ENCODE data around the gene SLC2A1.

Gene SLC2A1

GRCh38 chr1:42978317-42979035 lies 19.8 kb upstream of the SLC2A1 start:
- Histone ChIP-seq H3K4me2 (ENCODE audit: low read length) (no peak overlapping the region), H3K36me3 (ENCODE audit: insufficient read depth, low read length) (no peaks in the 10 kb centered on the region), H3K4me1 (ENCODE audit: control insufficient read depth, insufficient read depth, low read length) (peaks cover 1% of the 10 kb centered on the region), H3K9me3 (replicated peaks; ENCODE audit: low read length) (no peaks in the 10 kb centered on the region), H3K27me3 (ENCODE audit: control insufficient read depth, insufficient read depth, low read length) (no peaks in the 10 kb centered on the region), H3K4me3 (ENCODE audit: low read length) (no peak overlapping the region), H3K9ac (ENCODE audit: low read depth, low read length) (no peak overlapping the region)

- H3K4me2 ChIP-seq (ENCODE audit: low read length): no peak overlapping the region
- H3K9me3 ChIP-seq (replicated peaks; ENCODE audit: low read length): no peaks in the 10 kb centered on the region
- no peak overlapping the region for H3K4me3 ChIP-seq (ENCODE audit: low read length)
- H3K36me3 ChIP-seq (ENCODE audit: insufficient read depth, low read length): no peaks in the 10 kb centered on the region
- H3K4me1 ChIP-seq (ENCODE audit: control insufficient read depth, insufficient read depth, low read length): peaks cover 6% of the 10 kb centered on the region
- no peaks in the 10 kb centered on the region for H3K27me3 ChIP-seq (ENCODE audit: control insufficient read depth, insufficient read depth, low read length)
- no peak overlapping the region for H3K9ac ChIP-seq (ENCODE audit: low read depth, low read length)
Observed at GRCh38 chr1:42977653-42978052, 19.0 kb upstream of the SLC2A1 start.

GRCh38 chr1:42975561-42976225 lies 17.0 kb upstream of the SLC2A1 start:
- Histone ChIP-seq H3K4me1 (ENCODE audit: control insufficient read depth, insufficient read depth, low read length) (peaks cover 11% of the 10 kb centered on the region), H3K4me2 (ENCODE audit: low read length) (no peak overlapping the region), H3K36me3 (ENCODE audit: insufficient read depth, low read length) (no peaks in the 10 kb centered on the region), H3K27me3 (ENCODE audit: control insufficient read depth, insufficient read depth, low read length) (no peaks in the 10 kb centered on the region), H3K9ac (ENCODE audit: low read depth, low read length) (no peak overlapping the region), H3K4me3 (ENCODE audit: low read length) (no peak overlapping the region), H3K9me3 (replicated peaks; ENCODE audit: low read length) (no peaks in the 10 kb centered on the region)

- Histone ChIP-seq H3K4me3 (ENCODE audit: low read length) (no peak overlapping the region), H3K36me3 (ENCODE audit: insufficient read depth, low read length) (no peaks in the 10 kb centered on the region), H3K4me1 (ENCODE audit: control insufficient read depth, insufficient read depth, low read length) (peaks cover 11% of the 10 kb centered on the region), H3K9ac (ENCODE audit: low read depth, low read length) (no peak overlapping the region), H3K9me3 (replicated peaks; ENCODE audit: low read length) (no peaks in the 10 kb centered on the region), H3K27me3 (ENCODE audit: control insufficient read depth, insufficient read depth, low read length) (no peaks in the 10 kb centered on the region), H3K4me2 (ENCODE audit: low read length) (no peak overlapping the region)
Observed at GRCh38 chr1:42974767-42975437, 16.2 kb upstream of the SLC2A1 start.

- Histone ChIP-seq H3K27me3 (ENCODE audit: control insufficient read depth, insufficient read depth, low read length) (no peaks in the 10 kb centered on the region), H3K9me3 (replicated peaks; ENCODE audit: low read length) (no peaks in the 10 kb centered on the region), H3K4me3 (ENCODE audit: low read length) (no peak overlapping the region), H3K9ac (ENCODE audit: low read depth, low read length) (no peak overlapping the region), H3K4me1 (ENCODE audit: control insufficient read depth, insufficient read depth, low read length) (peaks cover 11% of the 10 kb centered on the region), H3K36me3 (ENCODE audit: insufficient read depth, low read length) (no peaks in the 10 kb centered on the region), H3K4me2 (ENCODE audit: low read length) (no peak overlapping the region)
Observed at GRCh38 chr1:42973799-42974198, 15.1 kb upstream of the SLC2A1 start.

GRCh38 chr1:42973286-42973685 lies 14.6 kb upstream of the SLC2A1 start:
- no peaks in the 10 kb centered on the region for H3K36me3 ChIP-seq (ENCODE audit: insufficient read depth, low read length)

GRCh38 chr1:42971841-42972291 lies 13.2 kb upstream of the SLC2A1 start:
- Histone ChIP-seq H3K9ac (ENCODE audit: low read depth, low read length) (no peak overlapping the region), H3K4me1 (ENCODE audit: control insufficient read depth, insufficient read depth, low read length) (peaks cover 20% of the 10 kb centered on the region), H3K4me2 (ENCODE audit: low read length) (no peak overlapping the region)

More at GRCh38 chr1:42973286-42973685, 14.6 kb upstream of the SLC2A1 start:
- peaks cover 11% of the 10 kb centered on the region for H3K4me1 ChIP-seq (ENCODE audit: control insufficient read depth, insufficient read depth, low read length)
- no peak overlapping the region for H3K4me2 ChIP-seq (ENCODE audit: low read length)
- no peaks in the 10 kb centered on the region for H3K27me3 ChIP-seq (ENCODE audit: control insufficient read depth, insufficient read depth, low read length)
- H3K9me3 ChIP-seq (replicated peaks; ENCODE audit: low read length): no peaks in the 10 kb centered on the region
- no peak overlapping the region for H3K9ac ChIP-seq (ENCODE audit: low read depth, low read length)
- H3K4me3 ChIP-seq (ENCODE audit: low read length): no peak overlapping the region

GRCh38 chr1:42970143-42970542 lies 11.5 kb upstream of the SLC2A1 start:
- no peak overlapping the region for H3K4me2 ChIP-seq (ENCODE audit: low read length)
- H3K36me3 ChIP-seq (ENCODE audit: insufficient read depth, low read length): no peaks in the 10 kb centered on the region
- H3K27me3 ChIP-seq (ENCODE audit: control insufficient read depth, insufficient read depth, low read length): no peaks in the 10 kb centered on the region
- no peak overlapping the region for H3K9ac ChIP-seq (ENCODE audit: low read depth, low read length)
- no peaks in the 10 kb centered on the region for H3K9me3 ChIP-seq (replicated peaks; ENCODE audit: low read length)
- no peak overlapping the region for H3K4me3 ChIP-seq (ENCODE audit: low read length)
- H3K4me1 ChIP-seq (ENCODE audit: control insufficient read depth, insufficient read depth, low read length): peaks cover 21% of the 10 kb centered on the region

More at GRCh38 chr1:42971841-42972291, 13.2 kb upstream of the SLC2A1 start:
- Histone ChIP-seq H3K36me3 (ENCODE audit: insufficient read depth, low read length) (no peaks in the 10 kb centered on the region), H3K9me3 (replicated peaks; ENCODE audit: low read length) (no peaks in the 10 kb centered on the region), H3K4me3 (ENCODE audit: low read length) (no peak overlapping the region), H3K27me3 (ENCODE audit: control insufficient read depth, insufficient read depth, low read length) (no peaks in the 10 kb centered on the region)

GRCh38 chr1:42968654-42969053 lies 10.0 kb upstream of the SLC2A1 start:
- Histone ChIP-seq H3K27me3 (ENCODE audit: control insufficient read depth, insufficient read depth, low read length) (no peaks in the 10 kb centered on the region), H3K36me3 (ENCODE audit: insufficient read depth, low read length) (no peaks in the 10 kb centered on the region), H3K9ac (ENCODE audit: low read depth, low read length) (no peak overlapping the region), H3K9me3 (replicated peaks; ENCODE audit: low read length) (no peaks in the 10 kb centered on the region), H3K4me2 (ENCODE audit: low read length) (no peak overlapping the region), H3K4me3 (ENCODE audit: low read length) (no peak overlapping the region), H3K4me1 (ENCODE audit: control insufficient read depth, insufficient read depth, low read length) (peaks cover 23% of the 10 kb centered on the region)

- Histone ChIP-seq H3K27me3 (ENCODE audit: control insufficient read depth, insufficient read depth, low read length) (no peaks in the 10 kb centered on the region), H3K9ac (ENCODE audit: low read depth, low read length) (no peak overlapping the region), H3K4me2 (ENCODE audit: low read length) (peak overlapping the region; percentile 52), H3K9me3 (replicated peaks; ENCODE audit: low read length) (no peaks in the 10 kb centered on the region), H3K4me1 (ENCODE audit: control insufficient read depth, insufficient read depth, low read length) (peaks cover 27% of the 10 kb centered on the region), H3K36me3 (ENCODE audit: insufficient read depth, low read length) (no peaks in the 10 kb centered on the region), H3K4me3 (ENCODE audit: low read length) (no peak overlapping the region)
Observed at GRCh38 chr1:42966688-42967612, 8.3 kb upstream of the SLC2A1 start.

- Histone ChIP-seq H3K4me1 (ENCODE audit: control insufficient read depth, insufficient read depth, low read length) (peaks cover 22% of the 10 kb centered on the region), H3K9me3 (replicated peaks; ENCODE audit: low read length) (no peaks in the 10 kb centered on the region), H3K9ac (ENCODE audit: low read depth, low read length) (no peak overlapping the region), H3K4me2 (ENCODE audit: low read length) (no peak overlapping the region), H3K27me3 (ENCODE audit: control insufficient read depth, insufficient read depth, low read length) (no peaks in the 10 kb centered on the region), H3K36me3 (ENCODE audit: insufficient read depth, low read length) (no peaks in the 10 kb centered on the region), H3K4me3 (ENCODE audit: low read length) (no peak overlapping the region)
Observed at GRCh38 chr1:42965378-42965777, 6.7 kb upstream of the SLC2A1 start.
